Hematopoietic multipotent progenitor cell treated with erythropoietin and hydrocortisone succinate and interleukin-3 and kit ligand, for 17 days (in vitro differentiated cells): Measurements from ENCODE around the gene DLGAP5.

Experiments used
- DNase-seq: peaks from one replicate; pipeline ENCODE4 v3.0.0-alpha.2; 2015; ENCODE audit warnings: low spot score

Gene DLGAP5

GRCh38 chr14:55191203-55192053 lies at the start of gene DLGAP5:
TSS of gene DLGAP5 (minus strand) at chr14:55191585. CDS start at chr14:55189179, 2,406 bp downstream.
- DNase-seq = peak; percentile 92

GRCh38 chr14:55240526-55241178 lies 49.3 kb upstream of the DLGAP5 start:
- no peak for DNase-seq

- no peak for DNase-seq
Observed at GRCh38 chr14:55239320-55239719, 47.9 kb upstream of the DLGAP5 start.

- DNase-seq = no peak
Observed at GRCh38 chr14:55238019-55238680, 46.8 kb upstream of the DLGAP5 start.

GRCh38 chr14:55233591-55233990 lies 42.2 kb upstream of the DLGAP5 start:
- DNase-seq = no peak

- DNase-seq = no peak
Observed at GRCh38 chr14:55228261-55228660, 36.9 kb upstream of the DLGAP5 start.

- no peak for DNase-seq
Observed at GRCh38 chr14:55223364-55223763, 32.0 kb upstream of the DLGAP5 start.

GRCh38 chr14:55221968-55222367 lies 30.6 kb upstream of the DLGAP5 start:
- DNase-seq = no peak

GRCh38 chr14:55221186-55221585 lies 29.8 kb upstream of the DLGAP5 start:
- no peak for DNase-seq

- DNase-seq = peak; percentile 42
Observed at GRCh38 chr14:55220230-55220629, 28.8 kb upstream of the DLGAP5 start.

GRCh38 chr14:55212634-55213033 lies 21.2 kb upstream of the DLGAP5 start:
- no peak for DNase-seq

GRCh38 chr14:55207832-55208231 lies 16.4 kb upstream of the DLGAP5 start:
- DNase-seq = no peak

- DNase-seq = no peak
Observed at GRCh38 chr14:55206175-55206693, 14.8 kb upstream of the DLGAP5 start.

GRCh38 chr14:55201219-55202101 lies 10.1 kb upstream of the DLGAP5 start:
- no peak for DNase-seq

GRCh38 chr14:55200651-55201050 lies 9.3 kb upstream of the DLGAP5 start:
- no peak for DNase-seq

- DNase-seq = no peak
Observed at GRCh38 chr14:55198749-55199148, 7.4 kb upstream of the DLGAP5 start.

- no peak for DNase-seq
Observed at GRCh38 chr14:55194656-55195355, 3.4 kb upstream of the DLGAP5 start.

GRCh38 chr14:55192054-55192621 lies 753 bp upstream of the DLGAP5 start:
- no peak for DNase-seq

- DNase-seq = peak; percentile 39
Observed at GRCh38 chr14:55190906-55191202, 531 bp downstream of the DLGAP5 start.

GRCh38 chr14:55188686-55189295 lies 2.6 kb downstream of the DLGAP5 start:
- no peak for DNase-seq
